Tibial nerve (tissue), 4 donors: ENCODE data around the gene SOX1. TPM values are rescaled to one million over a fixed set of nuclear protein-coding genes. Genes with fewer than 3 reads are reported as not detected.

Source experiments
- DNase-seq, 2 donors: peaks; one replicate each; pipeline ENCODE4 v3.0.0-alpha.2; 2019; ENCODE audit warnings: low spot score in 2 of 2
- H3K27ac ChIP-seq, 4 donors: fragments of 200-600 bp; sonication (generic) in 3 of 4; one replicate each; pipeline ENCODE4 v1.5.1; 2017 to 2019; ENCODE audit warnings: mild to moderate bottlenecking in 1 of 4
- H3K27me3 ChIP-seq, 2 donors: fragments of 200-600 bp; sonication (generic) in 1 of 2; one replicate each; pipeline versions ENCODE4 v1.5.1 to v1.6.0; 2017 to 2019
- H3K36me3 ChIP-seq, 3 donors: fragments of 200-600 bp; sonication (generic); one replicate each; pipeline ENCODE4 v1.5.1; 2018 to 2019
- H3K4me1 ChIP-seq, 4 donors: fragments of 200-600 bp; sonication (generic) in 3 of 4; one replicate each; pipeline ENCODE4 v1.5.1; 2017 to 2019
- H3K4me3 ChIP-seq, 4 donors: fragments of 200-600 bp; sonication (generic) in 3 of 4; one replicate each; pipeline ENCODE4 v1.5.1; 2017 to 2019; ENCODE audit warnings: mild to moderate bottlenecking in 1 of 4, moderate library complexity in 1 of 4
- H3K9me3 ChIP-seq, 4 donors: fragments of 200-600 bp; sonication (generic) in 3 of 4; one replicate each; pipeline ENCODE4 v1.5.1; 2017 to 2019
- CTCF ChIP-seq, 5 experiments: fragments of 200-600 bp in 3 of 5; fragments of 450-650 bp in 2 of 5; sonication (generic) in 3 of 5; IDR thresholded peaks; one replicate each; pipeline ENCODE4 v1.5.1; 2016 to 2019; ENCODE audit warnings: antibody characterized with exemption in 5 of 5, mild to moderate bottlenecking in 3 of 5, moderate library complexity in 2 of 5
- EP300 ChIP-seq, 2 donors: sonication (generic); formaldehyde crosslinking; IDR thresholded peaks; one replicate each; pipeline ENCODE4 v1.6.1; 2017; ENCODE audit warnings: antibody characterized with exemption in 2 of 2, mild to moderate bottlenecking in 1 of 2
- POLR2A ChIP-seq, 2 donors: fragments of 450-650 bp; IDR thresholded peaks; one replicate each; pipeline ENCODE4 v1.6.1; 2017; ENCODE audit warnings: antibody characterized with exemption in 2 of 2, mild to moderate bottlenecking in 2 of 2, moderate library complexity in 2 of 2
- WGBS, 2 donors: methylation state at CpG; one replicate each; pipeline ENCODE4 v1.1.5; 2018; 5-methylcytosine and 5-hydroxymethylcytosine counted together
- total RNA-seq, 4 donors: library from RNA; depleted of rRNA; stranded (reverse); fragments of >200 nt; gene quantifications; one replicate each; pipeline ENCODE4 v1.1.0, GENCODE V29; 2016

The SOX1 gene
- total RNA-seq, 4 donors from 2014 or later: not detected

- H3K9me3 ChIP-seq: no peaks in the 10 kb centered on the region
- H3K27me3 ChIP-seq: peaks cover 0 to 100% of the 10 kb centered on the region in 2 donors
- no peak overlapping the region for H3K27ac ChIP-seq
- TF ChIP-seq EP300 (IDR thresholded peaks at IDR 0.05) (no peak), CTCF (IDR thresholded peaks at IDR 0.05) (no peak), POLR2A (IDR thresholded peaks at IDR 0.05) (no peak)
- no peak overlapping the region for H3K4me3 ChIP-seq
- H3K4me1 ChIP-seq: peaks cover 0 to 77% (median 15%) of the 10 kb centered on the region in 4 donors
- no peaks in the 10 kb centered on the region for H3K36me3 ChIP-seq
- DNase-seq: no peak
- WGBS, 2 donors: 6% methylated on average over 5 to 11 of the region's 11 CpGs
These were observed 8.5 kb upstream of the SOX1 start for GRCh38 chr13:112058519-112058873.

GRCh38 chr13:112058941-112059340 is 8.0 kb upstream of the SOX1 start:
- H3K9me3 ChIP-seq: no peaks in the 10 kb centered on the region
- no peaks in the 10 kb centered on the region for H3K36me3 ChIP-seq
- H3K27me3 ChIP-seq: peaks cover 0 to 100% of the 10 kb centered on the region in 2 donors
- H3K27ac ChIP-seq: no peak overlapping the region
- peaks cover 0 to 73% (median 15%) of the 10 kb centered on the region in 4 donors for H3K4me1 ChIP-seq
- no peak overlapping the region for H3K4me3 ChIP-seq
- TF ChIP-seq CTCF (IDR thresholded peaks at IDR 0.05) (no peak), POLR2A (IDR thresholded peaks at IDR 0.05) (no peak), EP300 (IDR thresholded peaks at IDR 0.05) (no peak)
- 15 to 20% methylated on average over 5 of the region's 5 CpGs for WGBS, 2 donors
- no peak for DNase-seq

GRCh38 chr13:112059457-112060281 is 7.3 kb upstream of the SOX1 start:
- peaks cover 0 to 100% of the 10 kb centered on the region in 2 donors for H3K27me3 ChIP-seq

GRCh38 chr13:112060282-112060830 is 6.6 kb upstream of the SOX1 start:
- Histone ChIP-seq H3K27ac (no peak overlapping the region), H3K4me3 (no peak overlapping the region), H3K4me1 (peaks cover 0 to 60% (median 10%) of the 10 kb centered on the region in 4 donors), H3K27me3 (peaks cover 0 to 100% of the 10 kb centered on the region in 2 donors), H3K36me3 (no peaks in the 10 kb centered on the region), H3K9me3 (no peaks in the 10 kb centered on the region)
- DNase-seq: no peak
- TF ChIP-seq POLR2A (IDR thresholded peaks at IDR 0.05) (no peak), CTCF (IDR thresholded peaks at IDR 0.05) (no peak)
- whole genome bisulfite sequencing, 2 donors: 20 to 26% methylated on average over 14 of the region's 14 CpGs

More at GRCh38 chr13:112059457-112060281, 7.3 kb upstream of the SOX1 start:
- no peak overlapping the region for H3K4me3 ChIP-seq
- 28 to 34% methylated on average over 15 of the region's 15 CpGs for WGBS, 2 donors
- DNase-seq: no peak
- peaks cover 0 to 66% (median 11%) of the 10 kb centered on the region in 4 donors for H3K4me1 ChIP-seq
- no peaks in the 10 kb centered on the region for H3K36me3 ChIP-seq
- TF ChIP-seq POLR2A (IDR thresholded peaks at IDR 0.05) (no peak), EP300 (IDR thresholded peaks at IDR 0.05) (no peak), CTCF (IDR thresholded peaks at IDR 0.05) (no peak)
- no peaks in the 10 kb centered on the region for H3K9me3 ChIP-seq
- no peak overlapping the region for H3K27ac ChIP-seq

GRCh38 chr13:112060899-112061366 is 6.0 kb upstream of the SOX1 start:
- TF ChIP-seq EP300 (IDR thresholded peaks at IDR 0.05) (no peak), CTCF (IDR thresholded peaks at IDR 0.05) (no peak), POLR2A (IDR thresholded peaks at IDR 0.05) (no peak)
- 2 to 4% methylated on average over 26 to 27 of the region's 29 CpGs for WGBS, 2 donors
- H3K4me3 ChIP-seq: no peak overlapping the region
- peaks cover 0 to 60% (median 6%) of the 10 kb centered on the region in 4 donors for H3K4me1 ChIP-seq
- H3K27ac ChIP-seq: no peak overlapping the region
- no peaks in the 10 kb centered on the region for H3K9me3 ChIP-seq
- H3K36me3 ChIP-seq: no peaks in the 10 kb centered on the region
- peaks cover 0 to 100% of the 10 kb centered on the region in 2 donors for H3K27me3 ChIP-seq
- no peak for DNase-seq
